ENCODE results near the gene AKR1E2.
"Not testable (repeated sequence)": the region's sequence is repeated elsewhere in the genome, so short reads cannot be mapped to it uniquely, and the experiment has no call there.

The AKR1E2 gene

GRCh38 chr10:4815646-4816180 lies 10.3 kb upstream of the AKR1E2 start:
- DNase-seq, result not testable (repeated sequence)

- DNase-seq, result no peak
These were observed 9.0 kb upstream of the AKR1E2 start for GRCh38 chr10:4816966-4817365.

GRCh38 chr10:4819067-4819466 lies 6.9 kb upstream of the AKR1E2 start:
- no peak for DNase-seq

- DNase-seq, result no peak
These were observed 6.3 kb upstream of the AKR1E2 start for GRCh38 chr10:4819707-4820106.

GRCh38 chr10:4820804-4821401 lies 5.1 kb upstream of the AKR1E2 start:
- DNase-seq, result no peak

- DNase-seq, result no peak
These were observed 3.8 kb upstream of the AKR1E2 start for GRCh38 chr10:4822208-4822607.

- DNase-seq, result no peak
These were observed 1.2 kb upstream of the AKR1E2 start for GRCh38 chr10:4824791-4825310.

GRCh38 chr10:4825456-4825867 lies 545 bp upstream of the AKR1E2 start:
- no peak for DNase-seq

- no peak for DNase-seq
These were observed 851 bp downstream of the AKR1E2 start for GRCh38 chr10:4826792-4827324.

- no peak for DNase-seq
These were observed 2.0 kb downstream of the AKR1E2 start for GRCh38 chr10:4828005-4828404.

GRCh38 chr10:4830551-4830950 lies 4.5 kb downstream of the AKR1E2 start:
- no peak for DNase-seq

GRCh38 chr10:4831091-4831490 lies 5.1 kb downstream of the AKR1E2 start:
- no peak for DNase-seq

GRCh38 chr10:4833286-4833685 lies 7.3 kb downstream of the AKR1E2 start:
- no peak for DNase-seq

GRCh38 chr10:4834898-4835405 lies 8.9 kb downstream of the AKR1E2 start:
- DNase-seq, result no peak

GRCh38 chr10:4835494-4835918 lies 9.5 kb downstream of the AKR1E2 start:
- no peak for DNase-seq

GRCh38 chr10:4836416-4836969 lies 10.5 kb downstream of the AKR1E2 start:
- DNase-seq, result no peak

- DNase-seq, result no peak
These were observed 11.5 kb downstream of the AKR1E2 start for GRCh38 chr10:4837551-4837950.

- DNase-seq, result no peak
These were observed 12.7 kb downstream of the AKR1E2 start for GRCh38 chr10:4838743-4839142.

- no peak for DNase-seq
These were observed 13.3 kb downstream of the AKR1E2 start for GRCh38 chr10:4839353-4839752.

GRCh38 chr10:4840151-4840550 lies 14.1 kb downstream of the AKR1E2 start:
- DNase-seq, result no peak

GRCh38 chr10:4843525-4844180 lies 17.6 kb downstream of the AKR1E2 start:
- DNase-seq, result no peak

GRCh38 chr10:4844864-4845263 lies 18.9 kb downstream of the AKR1E2 start:
- no peak for DNase-seq

GRCh38 chr10:4845766-4846165 lies 19.8 kb downstream of the AKR1E2 start:
- DNase-seq, result no peak

- no peak for DNase-seq
These were observed 20.8 kb downstream of the AKR1E2 start for GRCh38 chr10:4846775-4847174.

Data from NCI-H1105 treated with DMSO at 0.1 percent for 48 hours (cell line).